Measurements from ENCODE around the gene CCDC181.
"Not testable (repeated sequence)": the region's sequence is repeated elsewhere in the genome, so short reads cannot be mapped to it uniquely, and the experiment has no call there.

Gene CCDC181

DNA sequence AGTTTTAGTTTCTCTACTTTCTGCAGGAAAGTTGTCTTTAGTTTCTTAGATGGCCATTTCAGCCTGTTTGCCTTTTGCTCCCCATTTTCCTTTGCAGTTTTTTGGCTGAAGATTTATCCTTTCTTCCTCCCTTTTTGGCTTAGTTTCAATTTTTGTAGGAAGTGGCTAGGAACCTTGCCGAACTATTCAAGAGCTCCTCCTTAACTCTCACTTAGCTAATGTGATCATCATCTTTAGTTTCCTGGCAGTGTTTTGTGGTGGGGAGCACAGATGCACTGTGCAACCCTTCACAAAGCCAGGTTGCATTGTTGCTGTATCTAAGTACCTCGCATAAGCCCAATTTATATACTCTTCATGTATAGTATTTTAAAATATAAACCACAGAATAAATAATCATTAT is 28.8 kb upstream of the CCDC181 start:
- no peak overlapping the region for H3K4me3 ChIP-seq (ENCODE audit: low read depth, low read length)
- DNase-seq (ENCODE audit: low read depth), result no peak
- TF ChIP-seq, protein P1, sequence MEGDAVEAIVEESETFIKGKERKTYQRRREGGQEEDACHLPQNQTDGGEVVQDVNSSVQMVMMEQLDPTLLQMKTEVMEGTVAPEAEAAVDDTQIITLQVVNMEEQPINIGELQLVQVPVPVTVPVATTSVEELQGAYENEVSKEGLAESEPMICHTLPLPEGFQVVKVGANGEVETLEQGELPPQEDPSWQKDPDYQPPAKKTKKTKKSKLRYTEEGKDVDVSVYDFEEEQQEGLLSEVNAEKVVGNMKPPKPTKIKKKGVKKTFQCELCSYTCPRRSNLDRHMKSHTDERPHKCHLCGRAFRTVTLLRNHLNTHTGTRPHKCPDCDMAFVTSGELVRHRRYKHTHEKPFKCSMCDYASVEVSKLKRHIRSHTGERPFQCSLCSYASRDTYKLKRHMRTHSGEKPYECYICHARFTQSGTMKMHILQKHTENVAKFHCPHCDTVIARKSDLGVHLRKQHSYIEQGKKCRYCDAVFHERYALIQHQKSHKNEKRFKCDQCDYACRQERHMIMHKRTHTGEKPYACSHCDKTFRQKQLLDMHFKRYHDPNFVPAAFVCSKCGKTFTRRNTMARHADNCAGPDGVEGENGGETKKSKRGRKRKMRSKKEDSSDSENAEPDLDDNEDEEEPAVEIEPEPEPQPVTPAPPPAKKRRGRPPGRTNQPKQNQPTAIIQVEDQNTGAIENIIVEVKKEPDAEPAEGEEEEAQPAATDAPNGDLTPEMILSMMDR (IDR thresholded peaks at IDR 0.05; ENCODE audit: low read depth, low read length, missing control alignments), result no peak

DNA sequence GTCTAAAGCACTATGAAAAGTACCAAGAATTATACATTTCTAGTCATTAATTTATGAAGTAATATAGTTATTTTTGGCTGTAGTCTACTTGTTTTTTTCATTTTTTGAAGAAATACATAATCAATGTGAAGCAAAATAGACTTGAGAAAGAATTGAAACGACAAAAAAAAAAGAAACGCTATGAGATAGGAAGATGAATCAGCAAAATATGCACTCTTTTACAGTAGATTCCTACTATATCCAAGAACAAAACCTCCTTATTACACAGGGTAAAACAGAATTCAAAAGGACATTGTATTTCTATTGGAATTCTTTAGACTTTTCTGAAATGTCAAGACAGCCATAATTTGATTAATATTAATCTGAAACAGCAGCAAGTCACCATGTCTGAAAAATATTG is 25.6 kb upstream of the CCDC181 start:
- TF ChIP-seq, protein P1 (IDR thresholded peaks at IDR 0.05; ENCODE audit: low read depth, low read length, missing control alignments), result no peak
- H3K4me3 ChIP-seq (ENCODE audit: low read depth, low read length), result no peak overlapping the region
- DNase-seq (ENCODE audit: low read depth), result no peak

GRCh38 chr1:169451218-169451824 is 24.0 kb upstream of the CCDC181 start:
- DNase-seq (ENCODE audit: low read depth), result no peak
- no peak overlapping the region for H3K4me3 ChIP-seq (ENCODE audit: low read depth, low read length)
- TF ChIP-seq, protein P1 (IDR thresholded peaks at IDR 0.05; ENCODE audit: low read depth, low read length, missing control alignments), result no peak

- no peak overlapping the region for H3K4me3 ChIP-seq (ENCODE audit: low read depth, low read length)
- no peak for DNase-seq (ENCODE audit: low read depth)
- TF ChIP-seq, protein P1 (IDR thresholded peaks at IDR 0.05; ENCODE audit: low read depth, low read length, missing control alignments), result no peak
These were observed 16.6 kb upstream of the CCDC181 start for GRCh38 chr1:169443923-169444322.

GRCh38 chr1:169426174-169426705 is 1.0 kb downstream of the CCDC181 start:
- no peak for DNase-seq (ENCODE audit: low read depth)
- TF ChIP-seq, protein P1 (IDR thresholded peaks at IDR 0.05; ENCODE audit: low read depth, low read length, missing control alignments), result no peak
- no peak overlapping the region for H3K4me3 ChIP-seq (ENCODE audit: low read depth, low read length)

DNA sequence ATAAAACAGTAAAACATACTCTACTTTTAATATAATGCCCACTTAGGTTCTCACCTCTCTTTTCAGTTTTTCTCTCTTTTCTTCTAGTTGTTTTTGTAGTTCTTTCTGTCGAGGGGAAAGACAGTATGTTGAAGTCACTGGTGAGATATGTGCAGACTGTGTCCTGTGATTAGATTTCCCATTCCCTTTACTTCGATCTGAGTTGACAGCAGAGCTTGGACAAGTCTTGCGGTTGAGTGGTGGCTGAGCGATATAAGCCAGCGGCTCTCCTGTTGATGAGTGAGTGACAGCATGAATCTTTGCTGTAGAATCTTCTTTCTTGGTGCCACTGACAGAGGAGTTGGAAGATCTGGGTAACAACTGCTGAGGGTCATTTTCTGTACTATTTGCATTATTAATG is 6.0 kb downstream of the CCDC181 start:
- H3K4me3 ChIP-seq (ENCODE audit: low read depth, low read length), result no peak overlapping the region
- no peak for DNase-seq (ENCODE audit: low read depth)
- TF ChIP-seq, protein P1 (IDR thresholded peaks at IDR 0.05; ENCODE audit: low read depth, low read length, missing control alignments), result no peak

DNA sequence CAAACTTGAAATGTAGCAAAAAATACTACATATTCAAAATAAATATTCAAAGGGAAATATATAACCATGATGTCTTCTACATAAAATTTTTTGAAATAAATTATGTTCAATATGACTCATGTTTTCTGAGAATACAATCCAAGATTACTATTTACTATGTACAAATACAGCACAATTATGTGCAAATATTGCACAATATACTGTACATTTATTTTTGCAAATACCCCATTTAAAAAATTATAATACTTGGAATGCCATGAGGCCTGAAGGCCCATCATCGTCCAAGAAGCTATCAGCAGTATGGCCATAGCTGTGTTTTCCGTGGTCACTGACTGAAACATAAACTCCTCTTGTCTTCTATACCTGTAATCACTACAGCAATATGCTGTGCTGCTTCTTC is 12.3 kb downstream of the CCDC181 start:
- DNase-seq (ENCODE audit: low read depth), result no peak

DNA sequence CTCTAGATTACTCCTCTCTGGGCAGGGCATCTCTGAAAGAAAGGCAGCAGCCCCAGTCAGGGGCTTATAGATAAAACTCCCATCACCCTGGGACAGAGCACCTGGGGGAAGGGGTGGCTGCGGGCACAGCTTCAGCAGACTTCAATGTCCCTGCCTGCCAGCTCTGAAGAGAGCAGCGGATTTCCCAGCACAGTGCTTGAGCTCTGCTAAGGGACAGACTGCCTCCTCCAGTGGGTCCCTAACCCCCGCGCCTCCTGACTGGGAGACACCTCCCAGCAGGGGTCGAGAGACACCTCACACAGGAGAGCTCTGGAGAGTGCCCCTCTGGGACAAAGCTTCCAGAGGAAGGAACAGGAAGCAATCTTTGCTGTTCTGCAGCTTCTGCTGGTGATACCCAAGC is 18.9 kb downstream of the CCDC181 start:
- DNase-seq (ENCODE audit: low read depth), result not testable (repeated sequence)

More for the DNA sequence above, 12.3 kb downstream of the CCDC181 start:
- TF ChIP-seq, protein P1 (IDR thresholded peaks at IDR 0.05; ENCODE audit: low read depth, low read length, missing control alignments), result no peak
- no peak overlapping the region for H3K4me3 ChIP-seq (ENCODE audit: low read depth, low read length)

DNA sequence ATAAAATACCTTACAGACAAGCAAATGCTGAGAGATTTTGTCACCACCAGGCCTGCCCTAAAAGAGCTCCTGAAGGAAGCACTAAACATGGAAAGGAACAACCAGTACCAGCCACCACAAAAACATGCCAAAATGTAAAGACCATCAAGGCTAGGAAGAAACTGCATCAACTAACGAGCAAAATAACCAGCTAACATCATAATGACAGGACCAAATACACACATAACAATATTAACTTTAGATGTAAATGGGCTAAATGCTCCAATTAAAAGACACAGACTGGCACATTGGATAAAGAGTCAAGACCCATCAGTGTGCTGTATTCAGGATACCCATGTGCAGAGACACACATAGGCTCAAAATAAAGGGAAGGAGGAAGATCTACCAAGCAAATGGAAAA is 24.7 kb downstream of the CCDC181 start:
- not testable (repeated sequence) for DNase-seq (ENCODE audit: low read depth); H3K4me3 ChIP-seq (ENCODE audit: low read depth, low read length)

More for the DNA sequence above, 18.9 kb downstream of the CCDC181 start:
- H3K4me3 ChIP-seq (ENCODE audit: low read depth, low read length), result not testable (repeated sequence)

Measured in GM12864 (cell line).